CD4-positive, alpha-beta T cell treated with Interleukin-15 for 4 hours (primary cell): ENCODE results near the gene CROCC2.
A peak's percentile ranks its signal among the peaks of the same experiment; 100 is the strongest.

Source experiments
- DNase-seq: peaks from one replicate; pipeline ENCODE4 v3.0.0-alpha.2; 2020; ENCODE audit warnings: low spot score

Gene CROCC2

DNA sequence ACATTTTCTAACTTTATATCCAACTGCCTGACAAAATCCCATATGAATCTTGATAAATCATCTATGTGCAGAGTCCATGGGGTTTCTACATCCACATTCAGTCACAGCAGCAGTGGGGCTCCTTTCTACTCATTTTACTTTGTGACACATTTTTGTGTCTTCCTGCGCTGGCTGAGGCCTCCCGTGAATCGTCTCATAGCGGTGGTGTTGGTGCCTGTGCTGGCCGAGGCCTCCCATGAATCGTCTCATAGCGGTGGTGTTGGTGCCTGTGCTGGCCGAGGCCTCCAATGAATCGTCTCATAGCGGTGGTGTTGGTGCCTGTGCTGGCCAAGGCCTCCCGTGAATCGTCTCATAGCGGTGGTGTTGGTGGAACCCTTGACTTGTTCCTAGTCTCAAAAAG lies 109.3 kb downstream of the CROCC2 start:
- DNase-seq, result no peak

GRCh38 chr2:241017228-241017940 lies 111.2 kb downstream of the CROCC2 start:
- DNase-seq, result no peak

- no peak for DNase-seq
Observed at GRCh38 chr2:241018051-241018891, 112.1 kb downstream of the CROCC2 start.

DNA sequence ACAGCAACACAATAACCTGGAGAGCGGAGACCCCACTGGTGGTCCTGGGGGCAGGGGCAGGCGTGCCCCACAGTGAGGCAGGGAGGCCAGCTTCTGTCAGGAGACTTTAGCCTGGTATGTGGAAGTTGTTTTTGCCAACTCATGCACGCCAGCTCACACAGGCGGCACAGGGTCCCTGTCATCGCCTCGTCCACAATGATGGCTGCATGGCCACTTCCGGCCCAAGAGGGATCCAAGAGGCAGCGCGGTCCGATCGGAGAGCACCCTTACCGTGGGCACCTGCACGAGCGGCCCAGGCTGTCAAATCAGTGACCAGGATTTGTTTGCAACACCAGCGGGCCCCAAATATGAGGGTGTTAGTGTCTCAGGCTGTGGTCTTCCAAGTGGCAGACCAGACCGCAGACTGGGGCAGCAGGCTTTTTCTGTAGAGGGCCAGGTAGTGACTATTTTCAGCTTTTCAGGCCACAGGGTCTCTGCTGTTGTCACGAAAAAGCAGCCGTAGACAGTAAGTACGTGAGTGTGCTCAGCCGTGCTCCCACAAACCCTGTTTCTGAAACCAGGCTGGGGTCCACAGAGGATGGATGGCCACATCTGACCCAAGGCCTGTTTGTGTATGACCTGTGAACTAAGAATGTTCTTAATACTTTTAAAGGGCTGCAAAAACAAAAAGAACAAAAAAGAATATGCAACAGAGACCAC lies 113.5 kb downstream of the CROCC2 start:
- no peak for DNase-seq

DNA sequence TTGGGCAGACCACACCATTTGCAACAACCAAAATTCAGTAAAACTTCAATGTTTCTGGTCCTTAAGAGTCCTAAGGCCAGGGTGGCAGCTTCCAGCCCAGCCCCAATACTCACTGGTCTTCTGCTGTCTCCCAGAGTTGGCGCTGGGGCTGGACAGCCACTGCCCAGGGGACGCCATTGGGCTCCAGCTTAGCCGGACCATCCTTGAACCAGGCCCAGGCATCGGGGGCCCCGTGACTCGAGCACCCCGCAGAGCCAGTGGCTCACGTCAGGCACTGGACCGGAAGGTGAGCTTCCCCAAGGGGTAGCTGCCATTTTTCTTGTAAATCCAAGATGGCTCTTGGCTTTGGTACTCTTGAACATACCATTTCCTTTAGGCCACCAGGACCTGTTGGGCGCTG lies 114.1 kb downstream of the CROCC2 start:
- no peak for DNase-seq

DNA sequence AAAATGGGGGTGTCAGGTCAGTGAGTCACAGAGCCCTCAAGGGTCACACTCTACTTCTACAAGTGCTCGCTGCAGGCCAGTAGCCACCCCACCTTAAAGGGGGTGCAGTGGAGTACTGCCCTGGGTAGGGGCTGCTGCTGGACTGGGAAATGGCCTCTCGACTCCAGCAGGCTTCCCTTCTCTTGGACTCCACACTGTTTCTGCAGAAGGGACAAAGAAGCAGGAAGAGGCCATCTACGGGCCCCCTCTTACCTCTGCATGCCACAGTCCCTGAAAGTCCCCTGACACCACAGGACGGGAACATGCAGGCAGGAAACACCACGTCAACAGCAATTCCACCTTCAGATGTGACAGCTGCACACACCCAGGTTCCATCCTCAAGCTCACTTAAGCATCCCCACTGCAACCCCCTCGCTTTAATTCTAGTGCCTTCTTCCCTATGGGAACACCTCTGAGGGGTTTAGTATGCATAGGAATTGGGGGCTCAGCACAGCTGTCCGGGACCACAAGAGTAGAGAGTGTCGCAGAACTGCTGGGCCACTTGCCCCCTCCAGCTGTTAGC lies 114.6 kb downstream of the CROCC2 start:
- no peak for DNase-seq

GRCh38 chr2:241025639-241026038 lies 119.5 kb downstream of the CROCC2 start:
- DNase-seq, result no peak

GRCh38 chr2:241029599-241030332 lies 123.6 kb downstream of the CROCC2 start:
- no peak for DNase-seq

- no peak for DNase-seq
Observed at GRCh38 chr2:241030333-241030680, 124.2 kb downstream of the CROCC2 start.

DNA sequence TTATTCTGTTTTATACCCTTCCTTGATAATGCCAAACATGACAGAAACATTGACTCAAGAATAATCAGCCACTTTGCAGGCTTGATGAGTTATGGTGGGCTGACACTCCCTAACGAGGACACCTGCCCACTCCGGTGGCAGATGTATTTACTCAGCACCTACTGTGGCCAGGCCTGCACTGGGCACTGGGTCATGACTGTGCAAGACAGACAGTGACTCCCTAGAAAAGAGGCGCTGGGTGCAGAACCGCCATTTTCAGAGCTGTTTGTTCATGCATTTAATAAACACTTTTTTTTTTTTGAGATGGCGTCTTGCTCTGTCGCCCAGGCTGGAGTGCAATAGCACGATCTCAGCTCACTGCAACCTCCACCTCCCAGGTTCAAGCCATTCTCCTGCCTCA lies 124.7 kb downstream of the CROCC2 start:
- no peak for DNase-seq

- DNase-seq, result no peak
Observed at GRCh38 chr2:241031436-241032165, 125.5 kb downstream of the CROCC2 start.

GRCh38 chr2:241033336-241033987 lies 127.3 kb downstream of the CROCC2 start:
- no peak for DNase-seq

DNA sequence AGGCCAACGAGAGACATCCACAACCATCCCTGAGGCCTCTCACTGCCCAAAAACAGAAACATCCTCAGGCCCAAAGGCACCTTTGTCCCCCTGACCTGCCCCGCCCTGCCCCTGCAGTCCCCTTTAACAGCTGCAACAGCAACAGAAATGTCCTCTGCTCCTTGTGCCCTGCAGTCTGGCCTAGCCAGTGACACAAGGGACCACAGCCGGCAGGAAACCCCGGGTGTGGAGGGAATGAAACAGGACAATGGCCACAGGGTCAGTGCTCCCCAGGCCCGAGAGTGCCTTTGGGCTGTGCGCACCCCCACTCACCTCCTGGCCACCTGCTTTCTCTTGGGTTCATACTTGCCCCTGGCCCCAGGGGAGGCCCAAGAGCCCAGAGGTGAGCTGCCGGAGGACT lies 127.9 kb downstream of the CROCC2 start:
- no peak for DNase-seq

DNA sequence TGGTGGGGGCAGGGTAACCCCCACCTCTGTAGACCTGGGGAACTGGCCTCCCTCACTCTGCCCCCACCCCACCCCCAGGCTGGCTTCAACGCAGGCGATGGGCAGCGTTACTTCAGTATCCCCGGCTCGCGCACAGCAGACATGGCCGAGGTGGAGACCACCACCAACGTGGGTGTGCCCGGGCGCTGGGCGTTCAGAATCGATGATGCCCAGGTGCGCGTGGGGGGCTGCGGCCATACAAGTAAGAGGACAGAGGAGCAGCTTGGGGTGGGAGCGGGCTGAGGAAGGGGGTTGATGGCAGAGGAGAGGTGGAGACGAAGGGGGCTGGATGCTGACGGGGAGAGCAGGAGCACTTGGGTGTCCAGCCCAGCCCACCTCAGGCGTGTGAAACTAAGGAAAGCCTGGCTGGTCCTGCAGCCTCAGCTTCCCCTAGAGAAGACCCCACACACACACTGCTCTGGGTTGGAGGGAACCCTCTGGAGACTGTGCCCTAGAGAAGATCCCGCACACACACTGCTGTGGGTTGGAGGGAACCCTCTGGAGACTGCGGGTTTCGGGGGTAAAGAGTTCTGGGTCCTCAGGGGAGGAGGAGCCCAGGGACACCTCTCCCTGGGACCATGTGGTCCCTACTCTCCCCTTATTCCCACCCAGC lies 128.5 kb downstream of the CROCC2 start:
- DNase-seq, result no peak

DNA sequence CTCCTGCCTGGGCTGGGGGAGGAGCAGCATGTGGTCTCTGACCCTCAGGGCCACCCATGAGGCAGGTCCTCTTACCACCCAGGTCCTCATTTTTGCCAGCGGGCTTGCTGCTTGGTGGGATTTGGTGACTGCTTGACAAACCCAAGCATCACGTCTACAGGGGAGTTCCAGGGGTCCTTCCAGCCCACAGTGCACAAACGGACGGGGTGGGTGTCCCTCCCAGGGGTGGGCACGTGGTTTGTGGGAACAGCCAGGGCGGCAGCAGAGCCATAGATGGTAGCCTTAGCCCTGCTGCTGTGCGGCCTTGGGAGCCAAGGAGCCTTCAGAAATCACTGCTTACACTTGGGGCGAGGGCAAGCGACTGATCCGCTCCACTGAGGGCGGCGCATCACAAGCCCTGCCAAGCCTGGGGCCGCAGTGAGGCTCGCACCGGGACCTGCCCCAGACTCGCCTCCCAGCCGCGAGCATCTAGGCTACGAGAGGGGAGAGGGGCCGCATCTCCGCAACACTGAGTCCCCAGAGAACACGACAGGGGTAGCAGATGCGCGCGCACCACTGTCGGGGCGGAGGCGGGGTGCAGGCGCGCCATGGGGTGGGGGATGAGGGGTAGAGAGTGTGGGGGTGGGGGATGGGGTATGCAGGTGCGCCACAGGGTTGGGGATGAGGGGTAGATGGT lies 129.1 kb downstream of the CROCC2 start:
- DNase-seq, result peak; percentile 16

GRCh38 chr2:241035818-241036396 lies 129.8 kb downstream of the CROCC2 start:
- peak; percentile 8 for DNase-seq

GRCh38 chr2:241036397-241036963 lies 130.3 kb downstream of the CROCC2 start:
- peak; percentile 50 for DNase-seq

DNA sequence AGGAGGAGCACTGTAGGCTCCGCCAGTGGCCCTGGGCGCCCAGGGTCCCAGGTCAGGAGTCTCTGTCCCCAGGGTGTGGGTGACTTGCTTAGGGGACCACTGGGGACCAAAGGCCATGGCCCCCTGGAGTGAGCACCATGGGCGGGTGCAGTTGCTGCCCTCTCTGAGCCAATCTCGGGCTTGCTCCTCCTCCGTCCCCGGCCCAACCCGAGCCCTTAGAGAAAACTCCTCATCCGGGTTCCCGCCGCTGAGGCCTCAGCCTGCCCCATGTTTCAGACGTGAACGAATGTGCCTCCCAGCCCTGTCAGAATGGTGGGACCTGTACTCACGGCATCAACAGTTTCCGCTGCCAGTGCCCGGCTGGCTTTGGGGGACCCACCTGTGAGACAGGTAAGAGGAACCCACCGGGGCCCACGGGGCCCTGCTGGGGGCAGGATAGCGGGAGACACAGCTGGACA lies 130.9 kb downstream of the CROCC2 start:
- peak; percentile 8 for DNase-seq

- no peak for DNase-seq
Observed at GRCh38 chr2:241037498-241037897, 131.4 kb downstream of the CROCC2 start.
